GM12892 (cell line): ENCODE data around the gene VEGFB.

ENCODE experiments used
- POLR2A ChIP-seq: IDR thresholded peaks from 2 replicates; pipeline ENCODE4 v1.6.1; 2011; ENCODE audit warnings: low read depth, low read length, control low read depth
- POLR2AphosphoS5 ChIP-seq: IDR thresholded peaks from 2 replicates; pipeline ENCODE4 v1.6.1; 2011; ENCODE audit warnings: low read depth, low read length, control low read depth

DNA sequence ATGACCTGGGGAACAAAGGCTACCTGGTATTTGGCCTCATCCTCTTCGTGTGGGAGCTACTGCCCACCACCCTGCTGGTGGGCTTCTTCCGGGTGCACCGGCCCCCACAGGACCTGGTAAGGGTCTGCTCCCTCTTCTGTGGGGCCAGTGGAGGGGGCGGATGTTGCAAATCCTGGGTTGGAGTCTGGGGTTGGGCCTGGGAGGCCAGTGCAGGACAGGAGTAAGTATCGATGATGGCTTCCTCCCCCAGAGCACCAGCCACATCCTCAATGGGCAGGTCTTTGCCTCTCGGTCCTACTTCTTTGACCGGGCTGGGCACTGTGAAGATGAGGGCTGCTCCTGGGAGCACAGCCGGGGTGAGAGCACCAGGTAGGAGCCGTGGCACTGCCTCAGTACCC lies 54.0 kb downstream of the VEGFB start:
- TF ChIP-seq POLR2A (no peak), POLR2AphosphoS5 (no peak)
